GM12892 (cell line): ENCODE data around the gene GPR39.

Experiments
- POLR2A ChIP-seq: IDR thresholded peaks from 2 replicates; pipeline ENCODE4 v1.6.1; 2011; ENCODE audit warnings: low read depth, low read length, control low read depth
- TAF1 ChIP-seq: IDR thresholded peaks from 2 replicates; pipeline ENCODE4 v1.6.1; 2011; ENCODE audit warnings: low read depth, mild to moderate bottlenecking, control low read depth, low read length, borderline replicate concordance

GRCh38 chr2:132384491-132385151 lies 32.0 kb upstream of the GPR39 start:
- no peak for TF ChIP-seq TAF1
- TF ChIP-seq POLR2A: no peak
